GM12878 (cell line): ENCODE measurements around the gene PPCS. TPM values are rescaled to one million over a fixed set of nuclear protein-coding genes. Genes with fewer than 3 reads are reported as not detected.

Experiments
- ATAC-seq: fragments of 200-7000 bp; cut with Tn5 transposase; 3 replicates; pipeline ENCODE4 v1.9.1; 2020; ENCODE audit warnings: mild to moderate bottlenecking, moderate library complexity
- BruUV-seq: library from RNA; stranded (reverse); fragments of 400-500 nt; replicated peaks from 2 replicates; lab custom pipeline; 2021; lab: Mats Ljungman, UMichigan
- CTCF ChIA-PET: fragments of 300-600 bp; sonication (Branson Sonifier 250); formaldehyde crosslinking; extraction: SDS; loops from one replicate; lab custom pipeline; 2021; ENCODE audit warnings: inconsistent platforms; lab: Yijun Ruan, JAX
- POLR2A ChIA-PET: fragments of 350-600 bp; formaldehyde crosslinking; extraction: SDS; loops from one replicate; lab custom pipeline; 2021; ENCODE audit warnings: inconsistent platforms; lab: Charles Lee
- RAD21 ChIA-PET: fragments of 300-600 bp; sonication (Branson Sonifier 250); formaldehyde crosslinking; loops from one replicate; lab custom pipeline; 2023; ENCODE audit warnings: antibody characterized with exemption; ENCODE audit not compliant: unreplicated experiment; lab: Charles Lee
- SMC1A ChIA-PET: fragments of 300-600 bp; sonication (Branson Sonifier 250); formaldehyde crosslinking; loops from one replicate; lab custom pipeline; 2023; ENCODE audit not compliant: unreplicated experiment, uncharacterized antibody; lab: Charles Lee
- DNase-seq: peaks from one replicate; pipeline ENCODE4 v3.0.0-alpha.2; 2011; ENCODE audit warnings: low read depth, low spot score
- FAIRE-seq: peaks from 3 replicates; lab custom pipeline; 2011; peaks lifted over from hg19 to GRCh38; lab: Jason Lieb, UNC
- H2AFZ ChIP-seq: 2 replicates; pipeline ENCODE4 v1.6.0; 2011; ENCODE audit warnings: low read depth, low read length, control low read depth; ENCODE audit not compliant: control insufficient read depth
- H3K27ac ChIP-seq: 2 replicates; pipeline ENCODE4 v1.5.1; 2011; ENCODE audit warnings: control low read depth; ENCODE audit not compliant: control insufficient read depth, insufficient read depth
- H3K27me3 ChIP-seq, 2 experiments: replicated peaks in 1 of 2; 2 replicates each; pipeline versions ENCODE4 v1.6.0 to v1.6.1; 2011; ENCODE audit warnings: low read length in 1 of 2; ENCODE audit not compliant: control insufficient read depth in 2 of 2, insufficient read depth in 2 of 2
- H3K36me3 ChIP-seq, 2 experiments: 2 replicates each; pipeline ENCODE4 v1.5.1; 2011; ENCODE audit warnings: low read length in 1 of 2; ENCODE audit not compliant: control insufficient read depth in 2 of 2, insufficient read depth in 2 of 2
- H3K4me1 ChIP-seq: 2 replicates; pipeline ENCODE4 v1.6.1; 2011; ENCODE audit warnings: mild to moderate bottlenecking, low read length, moderate library complexity, mixed read lengths; ENCODE audit not compliant: control insufficient read depth, insufficient read depth
- H3K4me2 ChIP-seq: 2 replicates; pipeline ENCODE4 v1.6.0; 2011; ENCODE audit warnings: control low read depth; ENCODE audit not compliant: control insufficient read depth, insufficient read depth
- H3K4me3 ChIP-seq: fragments of 200-600 bp; sonication (generic); 2 replicates; pipeline ENCODE4 v1.5.1; 2016
- H3K79me2 ChIP-seq: 2 replicates; pipeline ENCODE4 v1.6.0; 2011; ENCODE audit warnings: low read length; ENCODE audit not compliant: control insufficient read depth, insufficient read depth
- H3K9ac ChIP-seq: 2 replicates; pipeline ENCODE4 v1.8.0; 2011; ENCODE audit warnings: low read length, control low read depth, mixed read lengths; ENCODE audit not compliant: control insufficient read depth, insufficient read depth
- H3K9me3 ChIP-seq: replicated peaks from 3 replicates; pipeline ENCODE4 v1.5.1; 2011; ENCODE audit warnings: mild to moderate bottlenecking, low read length; ENCODE audit not compliant: control insufficient read depth, insufficient read depth
- H4K20me1 ChIP-seq: 2 replicates; pipeline ENCODE4 v1.6.0; 2011; ENCODE audit not compliant: control insufficient read depth, insufficient read depth
- BACH1 ChIP-seq: fragments of 450-650 bp; IDR thresholded peaks from 2 replicates; pipeline ENCODE4 v1.6.1; 2017; ENCODE audit warnings: mild to moderate bottlenecking, borderline replicate concordance
- BCL11A ChIP-seq: IDR thresholded peaks from 2 replicates; pipeline ENCODE4 v1.6.1; 2011; ENCODE audit warnings: low read depth, low read length
- EED ChIP-seq: sonication (generic); IDR thresholded peaks from 2 replicates; pipeline ENCODE4 v1.6.1; 2016; ENCODE audit warnings: antibody characterized with exemption, low read depth
- IRF4 ChIP-seq: IDR thresholded peaks from 2 replicates; pipeline ENCODE4 v1.6.1; 2011; ENCODE audit warnings: low read depth, low read length
- JUNB ChIP-seq: IDR thresholded peaks from 2 replicates; pipeline ENCODE4 v1.6.1; 2016; ENCODE audit warnings: antibody characterized with exemption, mild to moderate bottlenecking
- POU2F2 ChIP-seq: IDR thresholded peaks from 3 replicates; pipeline ENCODE4 v1.6.1; 2011; ENCODE audit warnings: low read depth, mild to moderate bottlenecking, low read length, borderline replicate concordance
- RUNX3 ChIP-seq: IDR thresholded peaks from 2 replicates; pipeline ENCODE4 v1.6.1; 2012; ENCODE audit warnings: low read length, inconsistent platforms
- YBX1 ChIP-seq: fragments of 450-650 bp; IDR thresholded peaks from 2 replicates; pipeline ENCODE4 v1.6.1; 2016; ENCODE audit warnings: antibody characterized with exemption
- WGBS: methylation state at CpG from one replicate; pipeline ENCODE4 v1.1.6; 2016; ENCODE audit warnings: low lambda C conversion rate; ENCODE audit not compliant: insufficient replicate concordance, insufficient coverage; ENCODE audit errors: missing lambda C conversion rate; 5-methylcytosine and 5-hydroxymethylcytosine counted together
- in situ Hi-C: fragments of 300-500 bp; cut with MboI; formaldehyde crosslinking; loops from 9 replicates; pipeline ENCODE4 v1.14.3; 2018; ENCODE audit warnings: mixed read lengths
- intact Hi-C: fragments of 100-400 bp; cut with micrococcal nuclease; formaldehyde crosslinking; loops from one replicate; pipeline ENCODE4 v1.14.2; 2022; ENCODE audit not compliant: unreplicated experiment
- polyA plus RNA-seq, 11 experiments: library from polyadenylated mRNA; depleted of rRNA in 4 of 11; unstranded in 6 of 11; stranded (reverse) in 5 of 11; fragments of >200 nt; fragmentation: Nextera tagmentation in 4 of 11; fragmentation: Illumina TruSeq in 1 of 11; extraction: Ambion mirVana in 4 of 11; extraction: Trizol in 1 of 11; gene quantifications; 1 replicate in 1 of 11; 2 replicates in 10 of 11; pipeline versions ENCODE4 v1.2.1 to v1.2.3, GENCODE V29; 2011 to 2016; ENCODE audit warnings: inconsistent platforms in 2 of 11, missing spikeins in 2 of 11, low read depth in 1 of 11
- total RNA-seq, 4 experiments: library from RNA; depleted of rRNA in 3 of 4; stranded (reverse); fragments of >200 nt in 3 of 4; fragmentation: Illumina TruSeq in 1 of 4; extraction: Trizol in 1 of 4; gene quantifications; 2 replicates each; pipeline versions ENCODE4 v1.2.1 to v1.2.3, GENCODE V29; 2013 to 2021
- TF ChIP-seq, protein P1 (sequence below): fragments of 450-650 bp; conservative IDR thresholded peaks from 2 replicates; pipeline ENCODE4 v1.6.1; 2017; ENCODE audit warnings: mild to moderate bottlenecking, moderate library complexity

The PPCS gene
- total and polyA plus RNA-seq, 10 of the 15 experiments (the other 5 are each of a cell fraction or from before 2014, with no cell fraction given): 35.6 to 79.4 (median 51.9) TPM

DNA sequence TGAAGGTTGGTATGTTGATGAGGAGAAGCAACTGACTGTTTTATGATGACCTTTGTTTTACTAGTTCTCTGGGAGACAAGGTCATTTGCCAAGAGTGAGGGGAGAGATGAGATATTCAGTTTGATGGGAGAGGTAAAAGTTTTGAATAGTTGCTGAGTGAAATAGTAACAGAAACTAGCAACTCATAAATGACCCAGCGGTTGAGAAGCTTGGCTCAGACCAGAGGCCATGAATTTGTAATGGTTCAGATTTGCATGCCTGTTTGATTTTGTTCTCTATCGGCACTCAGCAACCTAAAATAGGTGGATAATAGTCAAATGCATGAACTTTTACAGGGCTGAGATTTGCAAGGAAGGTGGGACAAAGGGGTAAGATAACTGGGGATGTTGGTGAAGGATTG lies 13.4 kb downstream of the PPCS start:
- FAIRE-seq: peak; percentile 47
- 2% methylated on average over 2 of the region's 2 CpGs for WGBS
- H3K4me2 ChIP-seq: peak overlapping the region; percentile 28
- no TSS peak for BruUV-seq
- H3K79me2 ChIP-seq: no peaks in the 10 kb centered on the region
- no peaks in the 10 kb centered on the region for H3K27me3 ChIP-seq
- DNase-seq: no peak
- no peak overlapping the region for H3K9ac ChIP-seq
- H2AFZ ChIP-seq: no peak overlapping the region
- peak; percentile 73 for ATAC-seq
- TF ChIP-seq, protein P1, sequence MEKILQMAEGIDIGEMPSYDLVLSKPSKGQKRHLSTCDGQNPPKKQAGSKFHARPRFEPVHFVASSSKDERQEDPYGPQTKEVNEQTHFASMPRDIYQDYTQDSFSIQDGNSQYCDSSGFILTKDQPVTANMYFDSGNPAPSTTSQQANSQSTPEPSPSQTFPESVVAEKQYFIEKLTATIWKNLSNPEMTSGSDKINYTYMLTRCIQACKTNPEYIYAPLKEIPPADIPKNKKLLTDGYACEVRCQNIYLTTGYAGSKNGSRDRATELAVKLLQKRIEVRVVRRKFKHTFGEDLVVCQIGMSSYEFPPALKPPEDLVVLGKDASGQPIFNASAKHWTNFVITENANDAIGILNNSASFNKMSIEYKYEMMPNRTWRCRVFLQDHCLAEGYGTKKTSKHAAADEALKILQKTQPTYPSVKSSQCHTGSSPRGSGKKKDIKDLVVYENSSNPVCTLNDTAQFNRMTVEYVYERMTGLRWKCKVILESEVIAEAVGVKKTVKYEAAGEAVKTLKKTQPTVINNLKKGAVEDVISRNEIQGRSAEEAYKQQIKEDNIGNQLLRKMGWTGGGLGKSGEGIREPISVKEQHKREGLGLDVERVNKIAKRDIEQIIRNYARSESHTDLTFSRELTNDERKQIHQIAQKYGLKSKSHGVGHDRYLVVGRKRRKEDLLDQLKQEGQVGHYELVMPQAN: no peak
- TF ChIP-seq JUNB (peak; percentile 83), EED (0 out of 2 replicates have a peak, but pooled peaks have one; percentile 35), RUNX3 (peak; percentile 72), POU2F2 (peak; percentile 59; the same call in 1 of the 3 replicates), BCL11A (peak; percentile 14; the same call in 1 of the 2 replicates), BACH1 (no peak), YBX1 (no peak), IRF4 (peak; percentile 79)
- intact Hi-C loops (loop anchor here (10.0 kb wide), 1 partner anchor 295 kb away; no protein-coding TSS in a partner anchor), in situ Hi-C loops (no loop called here)
- SMC1A ChIA-PET: no interaction called here
- H3K4me3 ChIP-seq: peak overlapping the region; percentile 13; the same call in 1 of the 2 replicates
- no peaks in the 10 kb centered on the region for H3K9me3 ChIP-seq
- RAD21 ChIA-PET: interaction anchor here (0.6 to 1.0 kb wide), 2 partner anchors 13 to 743 kb away, joined by 4 to 5 read pairs; partner anchors contain the start of gene PPCS
- CTCF ChIA-PET: no interaction called here
- POLR2A ChIA-PET: interaction anchor here (0.8 kb wide), 1 partner anchor 94 kb away, joined by 3 read pairs; no protein-coding TSS in a partner anchor
- H3K4me1 ChIP-seq: no peaks in the 10 kb centered on the region
- no peak overlapping the region for H3K27ac ChIP-seq
- H3K36me3 ChIP-seq: no peaks in the 10 kb centered on the region
- no peaks in the 10 kb centered on the region for H4K20me1 ChIP-seq
